ENCODE results near the gene MTX1.

MTX1 gene

GRCh38 chr1:155261493-155261851 lies 53.0 kb downstream of the MTX1 start:
- DNase-seq (ENCODE audit: low read depth in 2 of 2) = no peak

GRCh38 chr1:155261852-155262673 lies 53.6 kb downstream of the MTX1 start, which contains the start of gene SCAMP3:
TSS of gene SCAMP3 (minus strand) at chr1:155262360. CDS start at chr1:155262151, 209 bp downstream.
- DNase-seq (ENCODE audit: low read depth in 2 of 2) = peak; percentile 92

- no peak for DNase-seq (ENCODE audit: low read depth in 2 of 2)
Observed at GRCh38 chr1:155263067-155263466, 54.6 kb downstream of the MTX1 start.
